ENCODE measurements around the gene DNAAF3.

DNA sequence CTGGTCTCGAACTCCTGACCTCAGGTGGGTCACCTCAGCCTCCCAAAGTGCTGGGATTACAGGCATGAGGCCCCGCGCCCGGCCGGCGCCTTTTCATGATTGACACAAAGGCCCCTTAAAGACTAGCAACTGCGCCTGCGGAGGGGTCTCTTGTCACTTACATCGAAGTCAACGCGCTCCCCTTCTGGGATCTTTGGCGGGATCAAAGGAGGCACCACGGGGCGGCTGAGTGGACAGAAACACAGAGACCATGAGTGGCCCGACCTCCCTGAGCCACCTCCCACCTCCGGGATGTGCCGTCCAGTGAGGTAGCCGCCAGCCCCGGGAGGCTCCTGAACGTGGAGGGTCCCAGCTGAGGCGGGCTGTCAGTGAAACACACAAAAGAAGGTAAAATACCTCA, 24.7 kb downstream of the DNAAF3 start:
- no peak for TF ChIP-seq POLR2A (IDR thresholded peaks at IDR 0.05; ENCODE audit: low read length)
- no peak for TF ChIP-seq GATA1 (IDR thresholded peaks at IDR 0.05; ENCODE audit: low read depth, low read length)

Data from erythroblast (primary cell).